NCI-H1694 treated with DMSO at 0.1 percent for 48 hours (cell line): Measurements from ENCODE around the gene AP3B1.

ENCODE experiments used
- DNase-seq: peaks from one replicate; lab custom pipeline; 2025; lab: John Stamatoyannopoulos, UW

AP3B1 gene

DNA sequence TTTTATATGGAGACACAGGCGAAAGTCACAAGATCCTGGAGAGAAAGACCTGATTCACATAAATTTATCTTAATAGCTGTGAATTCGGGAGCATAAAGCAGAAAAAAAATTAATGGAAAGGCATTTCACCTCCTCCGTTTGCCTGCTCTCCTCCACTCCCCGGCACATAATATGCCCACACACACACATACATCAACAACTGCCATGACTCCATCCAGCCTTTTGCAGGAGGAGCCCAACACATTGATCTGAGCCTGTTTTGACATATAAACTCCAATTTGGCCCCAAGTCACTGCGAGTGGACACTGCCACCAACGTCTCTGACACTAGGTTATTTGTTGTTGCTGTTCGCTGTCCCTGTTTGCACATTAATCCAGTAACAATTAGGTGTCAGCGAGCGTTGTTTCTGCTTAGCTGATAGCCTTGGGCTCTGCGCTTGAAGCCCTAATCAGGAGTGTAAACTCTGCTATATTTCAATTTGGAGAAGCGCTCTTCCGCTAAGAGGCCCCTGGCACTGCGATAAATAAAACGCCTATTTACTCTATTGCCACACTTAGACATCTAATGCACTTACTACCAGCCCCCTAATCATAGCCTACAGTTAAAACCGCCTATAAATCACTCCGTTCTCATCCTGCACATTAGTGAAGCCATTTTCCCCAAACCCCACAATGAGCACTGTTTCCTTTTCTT is 322.6 kb downstream of the AP3B1 start:
- no peak for DNase-seq

DNA sequence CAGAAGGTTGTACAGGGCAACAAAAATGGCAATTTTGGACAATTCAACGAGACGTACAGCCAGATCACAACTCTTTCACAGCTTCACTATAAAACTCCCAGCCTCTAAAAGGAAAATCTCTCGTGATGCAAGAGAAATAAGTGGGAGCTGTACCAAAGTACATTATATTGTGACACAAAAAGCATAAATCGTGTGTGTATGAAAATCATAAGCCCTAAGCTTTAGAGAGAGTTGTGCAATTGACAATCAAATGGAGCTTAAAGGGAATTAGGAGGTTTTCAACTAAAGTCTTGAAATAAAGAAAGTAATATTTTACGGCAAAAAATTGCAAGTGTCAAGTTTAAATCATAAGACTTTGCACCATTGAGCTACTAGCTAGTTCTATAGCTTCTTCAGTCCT is 323.6 kb downstream of the AP3B1 start:
- no peak for DNase-seq

DNA sequence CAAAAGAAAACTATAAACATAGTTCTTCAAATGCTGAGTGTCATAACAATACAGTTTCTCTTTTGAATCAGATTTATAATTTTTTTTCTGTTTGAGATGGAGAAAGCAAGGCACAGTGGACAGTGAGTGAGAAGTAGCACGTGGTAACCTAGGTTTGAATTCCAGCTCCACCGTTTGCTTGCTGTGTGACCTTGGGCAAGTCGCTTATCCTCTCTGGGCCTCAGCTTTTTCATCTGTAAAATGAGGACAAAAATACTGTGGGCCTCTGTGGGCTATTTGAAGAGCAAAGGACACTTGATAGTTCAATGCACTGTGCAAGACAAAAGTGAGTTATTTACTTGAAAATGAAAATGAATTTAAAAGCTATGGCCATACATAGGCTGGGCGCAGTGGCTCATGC is 330.7 kb downstream of the AP3B1 start:
- DNase-seq: no peak

DNA sequence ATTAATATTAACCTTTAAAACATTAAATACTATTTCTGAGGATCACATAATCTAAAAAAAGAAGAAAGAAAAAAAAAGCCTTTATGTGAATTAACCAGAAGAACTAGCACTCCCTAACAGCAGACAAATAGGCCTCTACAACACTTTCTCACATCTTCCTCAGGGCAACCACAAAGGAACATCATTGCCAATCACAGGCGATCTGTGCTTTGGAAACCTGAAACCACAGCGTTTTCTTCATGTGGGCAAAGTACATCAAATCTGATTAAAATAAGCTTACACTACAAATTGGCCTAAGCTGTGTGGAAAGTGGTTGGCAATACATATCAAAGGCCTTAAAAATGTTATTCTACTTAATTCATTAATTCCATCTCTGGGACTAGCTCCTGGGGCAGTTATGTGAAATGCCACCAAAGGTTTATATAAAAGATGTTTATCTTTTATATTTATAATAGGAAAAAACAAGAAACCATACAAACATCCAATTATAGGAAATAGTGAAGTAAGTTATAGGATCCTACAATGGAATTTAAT is 333.6 kb downstream of the AP3B1 start:
- DNase-seq: no peak

DNA sequence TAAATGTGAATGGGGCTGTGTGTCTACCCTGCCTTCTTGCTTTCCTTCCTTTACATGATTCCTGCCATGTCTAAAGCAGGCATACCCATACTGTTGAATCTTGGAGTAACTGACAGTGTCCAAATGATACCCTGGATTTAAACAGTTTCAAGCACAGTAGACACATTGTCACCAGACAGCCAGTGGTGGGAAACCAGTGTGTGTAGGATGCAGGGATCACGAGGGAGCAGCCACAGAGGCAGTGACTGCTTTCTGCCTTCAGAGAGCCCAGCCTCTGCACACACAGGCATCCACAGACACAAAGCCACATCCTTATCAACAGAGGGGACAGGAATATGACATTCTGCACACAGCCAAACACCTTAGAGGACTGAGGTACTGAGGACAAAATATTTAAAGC is 334.2 kb downstream of the AP3B1 start:
- no peak for DNase-seq

DNA sequence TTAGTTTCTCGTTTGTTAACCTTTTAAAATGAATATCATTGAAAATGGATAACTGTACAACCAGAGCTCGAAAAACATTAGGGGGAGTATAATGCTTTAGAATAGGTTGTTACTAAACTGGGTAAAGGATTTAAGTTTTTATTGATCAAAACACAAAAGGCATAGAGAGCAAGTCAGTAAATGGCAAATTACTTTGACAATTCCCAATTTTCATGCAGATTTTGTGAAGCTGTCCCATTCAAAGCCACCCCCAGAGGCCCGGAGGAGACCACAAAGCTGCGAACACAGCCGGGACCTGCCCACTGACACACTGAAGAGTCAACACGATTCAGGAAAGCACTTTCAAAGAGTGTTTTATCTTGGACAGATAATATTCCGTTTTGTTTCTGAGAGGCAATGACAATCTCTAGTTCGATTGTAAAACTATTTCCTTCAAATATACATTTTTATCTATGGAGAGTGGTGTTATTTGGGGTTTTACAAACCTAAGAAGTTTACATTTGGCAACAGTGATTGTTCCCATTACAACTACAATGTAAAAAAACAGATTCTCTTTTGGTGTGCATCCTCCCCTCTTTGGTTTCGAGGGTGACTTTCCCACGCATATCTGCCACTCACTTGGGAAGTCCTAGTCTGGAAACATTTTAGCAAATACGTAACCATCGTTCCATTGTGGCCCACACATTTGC is 335.7 kb downstream of the AP3B1 start:
- no peak for DNase-seq

DNA sequence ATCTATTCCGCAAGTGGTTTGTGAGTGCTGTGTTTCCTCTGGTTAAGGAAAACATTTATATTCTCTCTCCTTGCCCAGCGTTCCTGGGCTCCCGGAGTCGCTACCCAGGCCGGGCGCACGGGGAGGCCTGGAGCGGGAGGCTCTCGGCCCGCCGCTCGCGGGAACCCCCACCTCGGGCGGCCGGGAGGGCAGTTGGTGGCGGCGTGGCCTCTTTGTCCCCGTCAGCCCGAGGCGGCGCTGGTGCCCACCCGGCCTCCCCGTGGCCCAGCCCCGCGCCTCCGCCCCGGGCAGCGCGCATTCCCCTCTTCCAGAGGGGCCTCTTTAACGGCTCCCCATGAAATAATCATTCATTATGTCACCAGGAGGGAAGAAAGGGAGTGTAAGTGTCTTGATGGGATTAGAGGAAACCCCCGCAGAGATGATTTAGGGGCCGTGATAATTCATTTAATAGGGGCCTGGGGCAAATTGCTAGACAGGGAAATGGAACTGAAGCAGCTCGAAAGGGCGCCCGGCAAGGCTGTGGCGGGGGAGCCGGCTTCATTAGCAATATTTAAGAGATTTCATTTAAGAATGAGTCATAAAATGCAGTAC is 336.5 kb downstream of the AP3B1 start:
- no peak for DNase-seq

DNA sequence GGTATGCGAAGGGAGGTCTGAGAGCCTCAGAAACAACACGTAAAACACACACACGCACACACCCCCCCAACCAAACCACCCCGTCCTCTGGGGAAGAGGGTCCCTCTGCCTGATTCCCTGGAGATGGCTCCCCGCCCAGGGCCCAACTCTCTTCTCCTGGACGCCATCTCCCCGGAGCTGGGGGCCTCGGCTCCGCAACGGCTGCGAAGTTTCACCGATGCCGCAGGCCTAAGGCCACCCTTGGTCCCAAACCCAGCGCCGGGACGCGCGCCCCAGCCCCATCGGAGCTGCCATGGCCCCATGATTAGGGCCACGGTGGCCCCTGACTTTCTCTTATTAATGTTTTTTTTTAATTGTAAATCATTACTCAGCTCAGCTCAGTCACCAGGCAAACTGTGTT is 337.0 kb downstream of the AP3B1 start:
- no peak for DNase-seq

DNA sequence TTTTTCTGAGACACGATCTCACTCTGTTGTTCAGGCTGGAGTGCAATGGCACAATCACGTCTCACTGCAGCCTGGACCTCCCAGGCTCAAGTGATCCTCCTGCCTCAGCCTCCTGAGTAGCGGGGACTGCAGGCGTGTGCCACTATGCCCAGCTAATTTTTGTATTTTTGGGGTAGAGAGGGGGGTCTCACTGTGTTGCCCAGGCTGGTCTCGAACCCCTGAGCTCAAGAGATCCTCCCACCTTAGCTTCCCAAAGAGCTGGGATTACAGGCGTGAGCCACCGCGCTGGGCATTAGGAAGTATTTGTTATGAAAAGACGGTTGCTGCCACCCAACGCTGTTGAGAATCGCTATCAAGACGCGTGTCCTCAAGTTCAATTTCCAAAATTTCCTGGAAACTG is 337.4 kb downstream of the AP3B1 start:
- no peak for DNase-seq

DNA sequence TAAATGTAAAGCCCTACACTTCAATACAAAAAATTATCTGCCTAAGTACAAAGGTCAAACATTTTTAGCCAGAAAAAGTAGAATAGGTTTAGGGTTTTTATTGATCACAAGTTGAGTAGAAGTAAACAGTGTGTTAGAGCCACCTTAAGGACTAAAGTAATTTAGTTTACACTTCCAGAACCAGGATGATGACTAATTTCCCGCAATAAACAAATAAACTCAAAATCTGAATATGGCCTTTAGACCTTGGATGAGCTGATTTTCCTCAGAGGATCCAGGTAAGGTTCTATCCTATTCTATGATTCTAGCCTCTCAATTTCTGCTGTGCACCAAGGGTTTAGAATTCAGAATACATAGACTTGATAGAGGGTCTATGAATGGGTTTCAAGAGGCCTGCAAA is 338.9 kb downstream of the AP3B1 start:
- no peak for DNase-seq

DNA sequence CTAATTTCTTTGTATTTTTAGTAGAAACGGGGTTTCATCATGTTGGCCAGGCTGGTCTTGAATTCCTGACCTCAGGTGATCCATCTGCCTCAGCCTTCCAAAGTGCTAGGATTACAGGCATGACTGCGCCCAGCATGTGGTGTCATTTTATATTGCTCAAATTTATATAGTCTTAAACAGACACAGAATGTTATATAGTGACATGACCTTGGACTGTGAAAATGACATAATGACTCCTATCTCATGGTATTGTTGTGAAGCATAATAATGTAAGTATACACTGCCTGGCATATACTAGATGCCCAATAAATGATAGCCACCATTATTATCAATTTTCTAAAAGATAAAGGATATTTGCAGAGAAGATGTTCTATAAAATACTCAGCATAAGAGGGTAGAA is 341.1 kb downstream of the AP3B1 start:
- no peak for DNase-seq

DNA sequence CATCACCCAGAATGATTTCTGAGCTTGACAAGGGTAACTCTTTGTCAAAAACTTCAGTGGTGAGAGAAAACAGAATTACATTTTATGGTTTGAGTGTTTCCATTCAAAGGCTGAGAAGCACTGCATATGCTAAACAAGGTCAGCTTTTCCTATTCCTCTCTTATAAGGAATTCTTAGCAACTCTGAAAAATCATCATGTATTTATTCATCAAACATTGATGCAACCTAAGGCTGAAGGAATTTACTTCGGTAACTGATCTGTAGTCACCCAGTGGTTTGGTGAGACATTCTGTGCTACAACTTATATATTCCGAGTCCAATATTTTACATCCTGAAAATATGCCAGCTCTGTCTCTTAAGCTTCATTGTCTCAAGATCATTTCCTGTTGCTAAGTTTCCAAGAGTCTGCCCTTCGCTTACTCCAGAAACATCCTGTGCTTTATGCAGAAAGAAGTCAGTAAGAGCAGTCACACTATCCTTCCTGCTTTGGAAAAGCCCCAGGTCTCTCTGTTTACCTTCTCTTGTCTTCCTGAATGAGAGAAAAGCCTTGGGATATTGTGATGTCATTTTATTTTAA is 341.8 kb downstream of the AP3B1 start:
- DNase-seq: no peak
